GM18873 (cell line): Measurements from ENCODE around the gene JUNB.
"Not testable (repeated sequence)": the region's sequence is repeated elsewhere in the genome, so short reads cannot be mapped to it uniquely, and the experiment has no call there.

ENCODE experiments used
- ATAC-seq: cut with Tn5 transposase; IDR thresholded peaks from one replicate; pipeline ENCODE4 v1.9.1; 2021; ENCODE audit warnings: mild to moderate bottlenecking, moderate library complexity, moderate number of reproducible peaks; ENCODE audit not compliant: unreplicated experiment, low FRiP score

JUNB gene

GRCh38 chr19:12802267-12803106 lies 11.2 kb downstream of the JUNB start:
- no peak for ATAC-seq

- ATAC-seq, result no peak
Observed at GRCh38 chr19:12804051-12804450, 12.8 kb downstream of the JUNB start.

GRCh38 chr19:12806242-12807081 lies 15.2 kb downstream of the JUNB start, which contains the start of gene RNASEH2A:
RNASEH2A (plus strand) TSS chr19:12806584; CDS start chr19:12806674, 90 bp downstream.
- ATAC-seq, result no peak

GRCh38 chr19:12815088-12815487 lies 23.8 kb downstream of the JUNB start:
- ATAC-seq, result no peak

- not testable (repeated sequence) for ATAC-seq
Observed at GRCh38 chr19:12817188-12817587, 25.9 kb downstream of the JUNB start.

- not testable (repeated sequence) for ATAC-seq
Observed at GRCh38 chr19:12817810-12818209, 26.5 kb downstream of the JUNB start.

- ATAC-seq, result no peak
Observed at GRCh38 chr19:12821761-12822160, 30.5 kb downstream of the JUNB start.

GRCh38 chr19:12825254-12826131 lies 34.2 kb downstream of the JUNB start:
- ATAC-seq, result no peak

GRCh38 chr19:12828494-12828893 lies 37.2 kb downstream of the JUNB start:
- no peak for ATAC-seq

GRCh38 chr19:12833418-12833737 lies 42.1 kb downstream of the JUNB start:
- no peak for ATAC-seq

- no peak for ATAC-seq
Observed at GRCh38 chr19:12833738-12834565, 42.7 kb downstream of the JUNB start.

GRCh38 chr19:12834566-12834943 lies 43.3 kb downstream of the JUNB start, which contains the start of gene RTBDN:
RTBDN (minus strand) TSS chr19:12834579; CDS start chr19:12829979, 4,600 bp downstream.
- ATAC-seq, result no peak

GRCh38 chr19:12834976-12835757 lies 43.9 kb downstream of the JUNB start:
- ATAC-seq, result no peak

- no peak for ATAC-seq
Observed at GRCh38 chr19:12836529-12836863, 45.2 kb downstream of the JUNB start.

GRCh38 chr19:12837225-12837624 lies 45.9 kb downstream of the JUNB start:
- no peak for ATAC-seq

GRCh38 chr19:12838182-12838885 lies 47.0 kb downstream of the JUNB start, which contains the start of gene MAST1:
MAST1 (plus strand) TSS chr19:12838515; CDS start chr19:12838573, 58 bp downstream.
- ATAC-seq, result no peak

GRCh38 chr19:12838886-12839756 lies 47.8 kb downstream of the JUNB start:
- no peak for ATAC-seq
